GM13977 (cell line): Measurements from ENCODE around the gene TM2D1.
"Not testable (repeated sequence)": the region's sequence is repeated elsewhere in the genome, so short reads cannot be mapped to it uniquely, and the experiment has no call there.

Source experiments
- DNase-seq: peaks from one replicate; pipeline ENCODE4 v3.0.0; 2012; ENCODE audit warnings: low spot score
- CTCF ChIP-seq: IDR thresholded peaks from 2 replicates; pipeline ENCODE4 v1.5.1; 2012; ENCODE audit warnings: mild to moderate bottlenecking, control low read depth; ENCODE audit not compliant: insufficient read depth; ENCODE audit errors: extremely low read depth, missing control alignments
- in situ Hi-C: fragments of 300-500 bp; cut with MboI; formaldehyde crosslinking; loops from one replicate; pipeline ENCODE4 v1.12.0; 2022; ENCODE audit warnings: low sequenced_read_pairs, low pct_unique_long_range_greater_than_20kb, mixed read lengths, inconsistent platforms; ENCODE audit not compliant: unreplicated experiment

The TM2D1 gene

GRCh38 chr1:61742620-61743430 lies 17.9 kb upstream of the TM2D1 start:
- TF ChIP-seq CTCF: no peak
- in situ Hi-C loops: no loop called here
- DNase-seq: peak; percentile 84

GRCh38 chr1:61741711-61742619 lies 17.0 kb upstream of the TM2D1 start, which contains the start of gene PATJ:
TSS of gene PATJ (plus strand) at chr1:61742480. CDS start at chr1:61762893, 20,413 bp downstream.
- in situ Hi-C loops: no loop called here
- DNase-seq: peak; percentile 87
- no peak for TF ChIP-seq CTCF

- DNase-seq: no peak
- no peak for TF ChIP-seq CTCF
- in situ Hi-C loops: no loop called here
Measured at GRCh38 chr1:61740751-61741700, 16.1 kb upstream of the TM2D1 start.

GRCh38 chr1:61732726-61733125 lies 7.8 kb upstream of the TM2D1 start:
- no peak for DNase-seq
- TF ChIP-seq CTCF: no peak
- in situ Hi-C loops: no loop called here

GRCh38 chr1:61730679-61731078 lies 5.7 kb upstream of the TM2D1 start:
- in situ Hi-C loops, DNase-seq: not testable (repeated sequence)

DNA sequence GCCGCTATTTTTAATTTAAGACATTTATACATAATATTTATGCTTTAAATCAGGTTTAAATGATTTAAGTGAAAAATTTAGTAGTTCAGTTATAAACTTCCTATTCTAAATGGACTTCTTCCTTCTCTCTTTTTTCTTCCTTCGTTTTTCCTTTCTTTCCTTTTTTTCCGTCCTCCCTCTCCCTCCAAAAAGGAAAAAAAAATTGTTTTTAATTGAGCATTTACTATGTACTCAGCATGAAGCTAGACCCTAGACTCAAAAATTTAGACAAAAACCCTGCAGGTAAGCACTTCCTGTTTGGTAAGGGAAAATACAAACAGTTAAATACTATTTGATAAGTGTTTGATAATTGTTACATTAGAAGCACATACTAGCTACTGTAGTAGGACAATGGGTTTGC lies 2.6 kb upstream of the TM2D1 start:
- DNase-seq: no peak
- no peak for TF ChIP-seq CTCF
- in situ Hi-C loops: no loop called here
